Measurements from ENCODE around the gene PANK4.

- TF ChIP-seq CTCF (IDR thresholded peaks at IDR 0.05) (no peak), POLR2A (IDR thresholded peaks at IDR 0.05) (no peak)
Observed at GRCh38 chr1:2559509-2560298, 33.3 kb upstream of the PANK4 start.

Measured in body of pancreas (tissue), 4 donors.